Activated CD4-positive, alpha-beta T cell treated with anti-CD3 and anti-CD28 coated beads for 24 hours (primary cell): ENCODE results near the gene ITGAL.
"Not testable (repeated sequence)": the region's sequence is repeated elsewhere in the genome, so short reads cannot be mapped to it uniquely, and the experiment has no call there.

ENCODE experiments used
- DNase-seq, 2 donors: peaks; one replicate each; pipeline ENCODE4 v3.0.0-alpha.2; 2020; ENCODE audit warnings: low read depth in 2 of 2

The ITGAL gene

GRCh38 chr16:30491744-30492308, 19.3 kb downstream of the ITGAL start:
- no peak for DNase-seq

- DNase-seq = no peak
Measured at GRCh38 chr16:30493941-30494488, 21.5 kb downstream of the ITGAL start.

DNA sequence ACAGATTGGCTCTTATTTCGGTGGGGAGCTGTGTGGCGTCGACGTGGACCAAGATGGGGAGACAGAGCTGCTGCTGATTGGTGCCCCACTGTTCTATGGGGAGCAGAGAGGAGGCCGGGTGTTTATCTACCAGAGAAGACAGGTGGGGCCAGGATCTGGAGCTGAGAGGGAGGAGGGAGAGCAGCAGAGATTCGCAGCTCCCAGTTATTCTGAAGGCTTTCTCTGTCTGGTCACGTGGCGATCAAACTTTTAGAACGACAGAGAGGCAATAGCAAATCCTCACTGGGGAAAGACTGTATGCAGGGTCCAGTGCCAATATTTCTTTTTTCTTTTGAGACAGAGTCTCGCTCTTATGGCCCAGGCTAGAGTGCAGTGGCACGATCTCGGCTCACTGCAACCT, 22.2 kb downstream of the ITGAL start:
- DNase-seq = no peak

- DNase-seq = no peak
Measured at GRCh38 chr16:30499284-30499683, 26.7 kb downstream of the ITGAL start.

DNA sequence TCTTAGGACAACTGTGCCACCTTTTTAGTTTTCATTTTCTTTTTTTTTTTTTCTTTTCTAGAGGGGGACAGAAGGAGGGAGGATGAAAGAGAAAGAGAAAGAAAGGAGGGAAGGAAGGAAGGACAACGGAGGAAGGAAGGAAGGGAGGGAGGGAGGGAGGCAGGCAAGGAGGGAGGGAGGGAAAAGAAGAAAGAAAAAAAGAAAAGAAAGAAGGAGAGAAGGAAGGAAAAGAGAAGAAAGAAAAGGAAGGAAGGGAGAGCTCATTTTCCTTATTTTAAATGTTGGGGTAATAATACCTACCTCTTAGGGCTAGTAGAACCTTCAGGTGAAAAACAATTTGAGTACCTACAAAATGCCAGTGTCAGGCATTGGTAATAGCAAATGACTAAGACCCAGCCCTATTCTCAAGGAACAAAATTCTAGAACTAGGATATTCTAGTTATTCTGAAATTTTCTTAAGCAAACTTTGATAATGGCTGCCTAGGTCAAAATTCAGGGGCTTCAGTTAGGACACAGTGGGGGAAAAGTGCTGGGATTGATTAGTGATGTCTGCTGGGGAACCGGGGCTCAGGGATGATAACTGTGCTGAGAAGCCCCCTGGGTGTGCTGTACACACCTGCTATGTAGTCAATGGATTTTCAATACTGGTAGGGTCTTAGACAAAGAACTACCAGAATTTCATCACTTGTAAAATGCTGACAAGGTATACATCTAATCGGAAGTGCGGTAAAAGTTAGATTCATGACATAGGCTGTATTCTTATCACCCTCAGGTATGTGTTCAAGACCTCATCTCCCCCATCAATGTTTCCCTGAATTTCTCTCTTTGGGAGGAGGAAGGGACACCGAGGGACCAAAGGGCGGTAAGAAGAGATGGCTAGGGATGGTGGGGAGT, 31.1 kb downstream of the ITGAL start:
- no peak for DNase-seq

DNA sequence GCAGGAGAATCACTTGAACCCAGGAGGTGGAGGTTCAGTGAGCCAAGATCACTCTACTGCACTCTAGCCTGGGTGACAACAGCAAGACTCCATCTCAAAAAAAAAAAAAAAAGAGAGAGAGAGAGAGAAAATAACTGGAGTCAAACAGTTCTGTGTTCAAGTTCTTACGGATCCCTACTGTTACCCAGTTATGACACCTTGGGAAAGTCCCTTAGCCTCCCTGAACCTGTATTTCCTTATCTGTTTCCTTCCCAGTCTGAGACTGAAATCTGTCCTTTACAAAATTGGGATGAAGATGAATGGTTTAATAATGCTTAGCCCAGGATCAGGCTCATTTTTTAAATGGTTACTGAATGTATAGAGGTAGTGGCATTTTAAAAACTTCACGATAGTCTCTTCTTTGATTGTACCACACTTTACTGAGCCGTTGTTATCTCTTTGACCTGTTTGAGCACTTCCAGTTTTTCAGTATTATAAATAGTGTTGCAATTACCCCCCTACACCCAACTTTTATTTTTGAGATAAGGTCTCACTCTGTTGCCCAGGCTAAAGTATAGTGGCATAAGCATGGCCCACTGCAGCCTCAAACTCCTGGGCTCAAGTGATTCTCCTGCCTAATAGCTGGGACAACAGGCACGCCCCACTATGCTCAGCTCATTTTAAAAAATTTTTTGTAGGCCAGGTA, 36.7 kb downstream of the ITGAL start:
- no peak for DNase-seq

DNA sequence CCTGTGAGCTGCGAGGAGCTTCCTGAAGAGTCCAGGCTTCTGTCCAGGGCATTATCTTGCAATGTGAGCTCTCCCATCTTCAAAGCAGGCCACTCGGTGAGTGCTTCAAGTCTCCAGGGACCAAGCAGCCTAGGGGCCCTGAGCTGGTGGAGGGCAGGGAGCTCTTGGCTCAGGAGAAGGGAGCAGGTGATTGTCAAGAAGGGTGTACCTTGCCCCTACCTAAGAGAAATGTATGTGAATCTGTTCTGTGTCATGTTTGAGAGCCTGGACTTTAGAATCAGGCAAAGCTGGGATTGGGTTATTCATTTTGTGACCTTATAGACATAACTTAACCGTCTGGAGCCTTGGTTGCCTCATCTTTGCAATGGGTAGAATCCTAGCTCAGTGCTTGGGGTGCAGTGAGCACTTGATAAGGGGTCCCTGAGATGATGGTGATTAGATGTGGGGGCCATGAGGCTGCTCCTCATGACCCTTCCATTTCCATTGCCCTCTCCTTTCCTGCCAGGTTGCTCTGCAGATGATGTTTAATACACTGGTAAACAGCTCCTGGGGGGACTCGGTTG, 37.9 kb downstream of the ITGAL start:
- no peak for DNase-seq

- no peak for DNase-seq
Measured at GRCh38 chr16:30511509-30511908, 39.0 kb downstream of the ITGAL start.

DNA sequence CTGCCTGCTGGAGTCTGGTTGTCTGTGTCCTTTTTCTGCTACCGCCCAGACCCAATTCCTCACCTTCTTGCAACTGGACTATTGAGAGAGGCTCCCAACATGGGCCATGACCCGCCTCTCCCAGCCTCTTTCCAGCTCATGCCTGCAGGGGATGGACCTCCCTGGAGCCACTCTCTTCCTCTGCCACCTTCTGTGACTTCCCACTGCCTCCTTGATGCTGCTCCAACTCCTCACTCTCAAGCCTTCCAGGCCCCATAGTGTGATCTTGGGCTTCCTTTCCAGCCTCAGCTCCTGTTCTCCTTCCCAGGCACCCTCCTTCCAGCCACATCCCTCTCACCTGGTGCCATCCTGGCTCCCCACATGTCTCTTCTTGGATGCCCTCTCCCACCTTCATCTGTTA, 42.7 kb downstream of the ITGAL start:
- DNase-seq = no peak

- DNase-seq = no peak
Measured at GRCh38 chr16:30518552-30518951, 46.0 kb downstream of the ITGAL start.

- no peak for DNase-seq
Measured at GRCh38 chr16:30519120-30520049, 46.8 kb downstream of the ITGAL start.

DNA sequence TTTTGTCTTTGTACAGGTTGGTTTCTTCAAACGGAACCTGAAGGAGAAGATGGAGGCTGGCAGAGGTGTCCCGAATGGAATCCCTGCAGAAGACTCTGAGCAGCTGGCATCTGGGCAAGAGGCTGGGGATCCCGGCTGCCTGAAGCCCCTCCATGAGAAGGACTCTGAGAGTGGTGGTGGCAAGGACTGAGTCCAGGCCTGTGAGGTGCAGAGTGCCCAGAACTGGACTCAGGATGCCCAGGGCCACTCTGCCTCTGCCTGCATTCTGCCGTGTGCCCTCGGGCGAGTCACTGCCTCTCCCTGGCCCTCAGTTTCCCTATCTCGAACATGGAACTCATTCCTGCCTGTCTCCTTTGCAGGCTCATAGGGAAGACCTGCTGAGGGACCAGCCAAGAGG, 48.9 kb downstream of the ITGAL start:
- no peak for DNase-seq

DNA sequence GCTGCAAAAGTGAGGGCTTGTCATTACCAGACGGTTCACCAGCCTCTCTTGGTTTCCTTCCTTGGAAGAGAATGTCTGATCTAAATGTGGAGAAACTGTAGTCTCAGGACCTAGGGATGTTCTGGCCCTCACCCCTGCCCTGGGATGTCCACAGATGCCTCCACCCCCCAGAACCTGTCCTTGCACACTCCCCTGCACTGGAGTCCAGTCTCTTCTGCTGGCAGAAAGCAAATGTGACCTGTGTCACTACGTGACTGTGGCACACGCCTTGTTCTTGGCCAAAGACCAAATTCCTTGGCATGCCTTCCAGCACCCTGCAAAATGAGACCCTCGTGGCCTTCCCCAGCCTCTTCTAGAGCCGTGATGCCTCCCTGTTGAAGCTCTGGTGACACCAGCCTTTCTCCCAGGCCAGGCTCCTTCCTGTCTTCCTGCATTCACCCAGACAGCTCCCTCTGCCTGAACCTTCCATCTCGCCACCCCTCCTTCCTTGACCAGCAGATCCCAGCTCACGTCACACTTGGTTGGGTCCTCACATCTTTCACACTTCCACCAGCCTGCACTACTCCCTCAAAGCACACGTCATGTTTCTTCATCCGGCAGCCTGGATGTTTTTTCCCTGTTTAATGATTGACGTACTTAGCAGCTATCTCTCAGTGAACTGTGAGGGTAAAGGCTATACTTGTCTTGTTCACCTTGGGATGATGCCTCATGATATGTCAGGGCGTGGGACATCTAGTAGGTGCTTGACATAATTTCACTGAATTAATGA, 49.5 kb downstream of the ITGAL start:
- DNase-seq = no peak

- DNase-seq = not testable (repeated sequence)
Measured at GRCh38 chr16:30522702-30523463, 50.3 kb downstream of the ITGAL start.

DNA sequence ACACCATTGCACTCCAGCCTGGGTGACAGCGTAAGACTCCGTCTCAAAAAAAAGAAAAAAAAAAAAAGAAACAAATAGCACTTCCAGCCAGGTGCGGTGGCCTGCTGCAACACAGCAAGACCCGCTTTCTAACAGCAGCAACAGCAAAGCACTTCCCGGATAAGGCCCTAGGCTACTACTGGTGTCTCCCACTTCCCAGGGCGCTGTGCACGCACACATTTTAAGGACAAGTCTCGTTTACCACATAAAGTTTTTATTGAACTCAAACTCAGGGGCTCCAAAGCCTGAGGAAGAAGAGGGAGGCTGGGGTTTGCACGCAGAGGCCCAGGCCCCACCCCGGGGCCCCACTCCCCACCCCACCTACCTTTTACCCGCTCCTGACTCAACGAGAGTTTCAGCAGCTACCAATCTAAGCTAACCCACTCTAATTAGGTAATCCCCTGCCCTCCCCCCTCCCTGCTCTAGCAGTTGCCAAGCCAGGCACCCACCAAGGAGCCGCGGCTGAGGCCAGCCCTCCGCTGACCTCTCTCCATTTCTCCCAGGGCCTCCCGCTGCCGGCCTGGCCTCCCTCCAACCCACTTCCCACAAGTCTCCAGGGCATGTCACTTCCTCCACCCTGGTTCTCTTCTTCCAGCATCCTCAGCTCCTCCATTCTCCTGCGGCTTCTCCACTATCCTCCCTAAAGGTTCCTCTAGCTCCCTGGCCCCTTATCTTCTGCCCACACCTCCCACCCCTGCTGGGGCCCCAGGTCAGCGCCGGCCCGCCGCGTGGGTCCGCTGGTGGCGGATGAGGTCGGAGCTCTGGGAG, 51.4 kb downstream of the ITGAL start:
- DNase-seq = no peak

DNA sequence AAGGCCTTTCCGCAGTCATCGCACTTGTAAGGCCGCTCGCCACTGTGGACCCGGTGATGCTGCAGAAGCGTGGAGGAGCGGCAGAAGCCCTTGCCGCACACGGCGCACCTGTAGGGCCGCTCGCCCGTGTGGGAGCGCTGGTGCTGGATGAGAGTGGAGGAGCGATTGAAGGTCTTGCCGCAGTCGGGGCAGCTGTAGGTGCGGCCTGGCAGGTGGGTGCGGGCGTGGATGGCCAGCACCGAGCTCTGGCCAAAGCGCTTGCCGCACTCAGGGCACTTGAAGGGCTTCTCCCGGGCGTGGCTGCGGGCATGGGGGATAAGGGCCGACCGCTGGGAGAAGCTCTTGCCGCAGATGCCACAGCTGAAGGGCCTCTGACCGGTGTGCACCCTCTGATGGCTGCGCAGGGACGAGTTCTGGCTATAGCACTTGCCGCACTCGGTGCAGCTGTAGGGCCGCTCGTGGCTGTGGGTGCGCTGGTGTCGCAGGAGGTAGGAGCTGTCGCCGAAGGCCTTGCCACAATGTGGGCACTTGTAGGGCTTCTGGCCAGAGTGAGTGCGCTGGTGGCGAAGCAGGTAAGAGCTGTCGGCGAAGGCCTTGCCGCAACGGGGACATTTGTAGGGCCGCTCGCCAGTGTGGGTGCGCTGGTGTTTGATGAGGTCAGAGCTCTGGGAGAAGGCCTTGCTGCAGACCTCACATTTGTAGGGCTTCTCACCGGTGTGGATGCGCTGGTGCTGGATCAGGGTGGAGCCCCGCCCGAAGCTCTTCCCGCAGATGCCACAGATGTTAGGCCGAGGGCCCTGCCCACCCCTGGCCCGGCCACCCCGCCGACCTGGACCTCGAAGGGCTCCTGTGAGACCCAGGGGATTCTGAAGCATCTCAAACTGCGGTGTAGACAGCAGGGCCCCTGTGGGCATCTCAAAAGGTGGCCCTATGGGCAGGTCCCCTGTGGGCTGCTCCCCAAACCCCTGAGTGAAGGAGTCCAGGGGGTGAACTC, 52.3 kb downstream of the ITGAL start:
- DNase-seq = no peak

DNA sequence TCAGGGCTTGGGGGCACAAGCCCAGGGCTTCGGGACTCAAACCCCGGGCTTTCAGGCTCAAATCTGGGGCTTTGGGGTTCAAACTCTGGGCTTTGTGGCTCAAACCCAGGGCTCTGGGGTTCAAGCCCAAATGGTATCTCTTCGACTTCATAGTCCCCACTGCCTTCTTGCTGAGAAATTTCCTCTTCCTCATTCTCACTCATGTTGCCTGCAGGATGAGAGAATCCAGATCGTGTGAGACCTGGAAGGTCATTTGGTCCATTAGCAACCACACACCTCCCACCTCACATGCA, 53.2 kb downstream of the ITGAL start:
- no peak for DNase-seq
